ENCODE results near the gene GIPC3.
A peak's percentile ranks its signal among the peaks of the same experiment; 100 is the strongest.

Gene GIPC3

DNA sequence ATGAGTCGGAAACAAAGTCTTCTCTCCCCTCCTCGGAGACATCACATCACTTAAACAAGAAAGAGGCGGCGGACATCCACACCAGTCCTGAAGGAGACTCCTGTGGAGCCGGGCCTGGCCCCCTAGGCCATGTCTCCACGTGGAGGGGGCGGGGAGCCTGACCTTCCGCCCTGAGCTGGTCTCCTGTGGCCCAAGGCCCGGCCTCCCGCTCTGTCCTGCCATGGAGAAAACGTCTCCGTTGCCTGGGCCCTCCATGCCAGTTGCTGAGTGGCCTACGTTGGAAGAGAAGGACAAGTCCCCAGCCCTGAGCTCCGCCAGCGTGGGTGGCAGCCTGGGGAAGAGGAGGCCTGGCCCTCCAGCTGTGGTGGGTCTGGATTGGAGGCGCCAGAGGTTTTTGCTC is 46.8 kb downstream of the GIPC3 start:
- intact Hi-C loops (cut with micrococcal nuclease) = no loop called here

DNA sequence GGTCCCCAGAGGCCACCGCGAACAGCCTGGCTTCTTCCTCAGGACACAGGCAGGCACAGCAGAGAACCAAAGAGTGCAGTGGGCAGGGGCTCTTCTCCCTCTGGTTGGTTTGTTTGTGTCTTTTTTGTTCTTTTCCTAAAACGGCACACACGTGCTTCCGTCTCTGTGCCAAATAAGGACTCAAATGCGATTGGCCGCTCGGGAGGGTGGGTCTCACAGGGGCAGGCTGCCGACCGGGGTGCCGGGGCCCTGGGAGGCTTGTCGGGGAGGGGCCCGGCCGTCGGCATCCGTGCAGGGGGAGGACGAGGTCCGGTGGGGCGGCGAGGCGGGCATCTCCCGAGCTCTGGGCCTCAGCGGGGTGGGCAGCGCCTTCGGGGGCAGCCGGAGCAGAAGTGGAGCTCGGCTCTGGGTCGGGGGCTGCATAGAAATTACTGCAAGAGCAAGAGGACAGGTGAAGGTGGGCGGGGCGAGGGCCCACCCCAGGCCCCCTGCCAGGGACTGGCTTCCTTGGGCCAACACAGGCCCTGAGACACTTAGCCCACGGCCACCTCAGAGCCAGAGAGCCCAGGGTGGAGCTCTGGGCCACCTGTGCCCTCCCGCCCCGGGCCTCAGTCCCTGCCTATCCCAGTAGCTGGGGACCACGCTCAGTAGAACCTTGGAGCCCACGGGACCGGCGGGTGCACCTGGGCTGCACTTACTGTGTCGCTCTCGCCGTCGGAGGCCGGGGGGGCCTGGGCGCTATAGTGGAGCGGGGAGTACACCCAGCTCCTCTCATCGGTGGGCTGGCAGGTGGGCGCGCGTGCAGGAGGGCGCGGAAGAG is 47.7 kb downstream of the GIPC3 start:
- Mint-ChIP-seq H3K9me3 (no peaks in the 10 kb centered on the region), H3K36me3 (ENCODE audit: low read depth) (peaks cover 84% of the 10 kb centered on the region), H3K4me1 (ENCODE audit: low read depth) (no peaks in the 10 kb centered on the region), H3K27me3 (no peaks in the 10 kb centered on the region), H3K27ac (no peak overlapping the region), H3K4me3 (no peak overlapping the region)
- intact Hi-C loops (cut with micrococcal nuclease) = no loop called here

More for the DNA sequence above, 46.8 kb downstream of the GIPC3 start:
- no peaks in the 10 kb centered on the region for H3K9me3 Mint-ChIP-seq
- no peaks in the 10 kb centered on the region for H3K27me3 Mint-ChIP-seq
- no peak overlapping the region for H3K4me3 Mint-ChIP-seq
- H3K4me1 Mint-ChIP-seq (ENCODE audit: low read depth) = peaks cover 3% of the 10 kb centered on the region
- peaks cover 75% of the 10 kb centered on the region for H3K36me3 Mint-ChIP-seq (ENCODE audit: low read depth)
- no peak overlapping the region for H3K27ac Mint-ChIP-seq

DNA sequence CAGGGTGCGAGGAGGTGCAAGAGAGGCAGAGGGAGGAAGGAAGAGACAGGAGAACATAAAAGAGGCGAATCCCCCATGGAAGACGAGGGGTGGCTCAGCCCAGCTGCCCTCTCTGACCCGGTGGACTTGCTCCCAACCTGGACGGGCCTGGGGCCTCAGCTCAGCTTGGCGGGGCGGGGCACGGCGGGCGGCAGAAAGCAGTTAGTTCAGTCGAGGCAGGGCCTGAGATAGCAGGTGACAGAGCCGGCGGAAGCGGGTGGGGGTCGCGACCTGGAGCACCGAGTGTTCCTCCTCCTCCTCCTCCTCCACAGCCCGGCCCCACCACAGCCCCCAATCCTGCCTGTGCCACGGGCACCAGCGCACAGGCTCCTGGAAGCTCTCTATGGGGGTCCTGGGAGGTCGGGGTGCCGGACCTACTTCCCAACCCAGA is 48.3 kb downstream of the GIPC3 start:
- H3K36me3 Mint-ChIP-seq (ENCODE audit: low read depth) = peaks cover 90% of the 10 kb centered on the region

DNA sequence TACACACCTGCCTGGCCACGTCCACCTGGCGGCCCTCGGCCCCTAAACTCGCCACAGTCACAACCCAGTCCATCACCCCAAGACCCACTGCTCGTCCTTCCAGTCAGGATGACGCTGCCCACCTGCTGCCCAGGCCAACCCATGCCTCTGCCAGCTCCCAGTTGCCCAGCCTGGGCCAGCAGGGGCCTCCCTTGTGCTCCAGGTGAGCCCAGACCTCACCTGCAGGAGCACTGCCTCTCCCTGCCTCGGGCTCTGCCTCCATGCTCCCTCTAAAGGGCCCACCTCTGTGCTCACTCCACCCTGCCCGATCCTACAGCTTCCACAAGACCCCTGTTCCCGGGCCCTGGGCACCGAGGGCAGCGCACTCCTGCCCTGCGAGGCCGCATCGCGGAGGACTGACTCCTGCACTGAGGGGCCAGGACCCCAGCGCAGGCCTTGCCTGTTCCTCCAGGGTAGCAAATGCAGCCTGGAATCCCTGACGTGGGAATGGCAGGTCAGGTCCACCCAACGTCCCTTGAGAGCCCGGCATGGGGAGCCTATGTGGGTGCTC is 49.3 kb downstream of the GIPC3 start:
- Mint-ChIP-seq H3K27ac (no peak overlapping the region), H3K36me3 (ENCODE audit: low read depth) (peaks cover 100% of the 10 kb centered on the region), H3K27me3 (no peaks in the 10 kb centered on the region), H3K4me1 (ENCODE audit: low read depth) (no peaks in the 10 kb centered on the region), H3K4me3 (no peak overlapping the region), H3K9me3 (no peaks in the 10 kb centered on the region)
- intact Hi-C loops (cut with micrococcal nuclease) = no loop called here

More for the DNA sequence above, 48.3 kb downstream of the GIPC3 start:
- Mint-ChIP-seq H3K27ac (no peak overlapping the region), H3K4me1 (ENCODE audit: low read depth) (no peaks in the 10 kb centered on the region), H3K9me3 (no peaks in the 10 kb centered on the region), H3K27me3 (no peaks in the 10 kb centered on the region), H3K4me3 (no peak overlapping the region)
- intact Hi-C loops (cut with micrococcal nuclease) = no loop called here

DNA sequence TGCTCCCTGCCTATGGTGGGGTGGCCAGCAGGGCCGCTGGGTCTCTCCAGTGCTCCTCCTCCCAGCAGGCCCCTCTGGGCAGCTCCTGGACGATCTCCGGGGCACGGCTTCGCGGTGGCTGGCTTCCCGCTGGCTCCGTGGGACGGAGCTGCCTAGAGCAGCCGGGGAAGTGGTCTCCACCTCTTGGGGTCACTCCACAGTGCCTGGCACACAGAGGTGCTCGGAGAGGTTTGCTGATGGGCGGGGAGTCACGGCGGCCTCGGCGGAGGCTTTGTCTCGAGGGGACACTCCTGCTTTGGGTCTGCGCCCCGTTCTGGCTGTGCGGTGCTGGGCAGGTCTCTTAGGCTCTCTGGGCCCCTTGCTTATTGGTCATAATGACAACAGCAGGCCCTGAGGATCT is 51.2 kb downstream of the GIPC3 start:
- H3K4me3 Mint-ChIP-seq = no peak overlapping the region
- peaks cover 100% of the 10 kb centered on the region for H3K36me3 Mint-ChIP-seq (ENCODE audit: low read depth)
- no peaks in the 10 kb centered on the region for H3K27me3 Mint-ChIP-seq
- no peak overlapping the region for H3K27ac Mint-ChIP-seq
- no peaks in the 10 kb centered on the region for H3K9me3 Mint-ChIP-seq
- intact Hi-C loops (cut with micrococcal nuclease) = no loop called here
- no peaks in the 10 kb centered on the region for H3K4me1 Mint-ChIP-seq (ENCODE audit: low read depth)

DNA sequence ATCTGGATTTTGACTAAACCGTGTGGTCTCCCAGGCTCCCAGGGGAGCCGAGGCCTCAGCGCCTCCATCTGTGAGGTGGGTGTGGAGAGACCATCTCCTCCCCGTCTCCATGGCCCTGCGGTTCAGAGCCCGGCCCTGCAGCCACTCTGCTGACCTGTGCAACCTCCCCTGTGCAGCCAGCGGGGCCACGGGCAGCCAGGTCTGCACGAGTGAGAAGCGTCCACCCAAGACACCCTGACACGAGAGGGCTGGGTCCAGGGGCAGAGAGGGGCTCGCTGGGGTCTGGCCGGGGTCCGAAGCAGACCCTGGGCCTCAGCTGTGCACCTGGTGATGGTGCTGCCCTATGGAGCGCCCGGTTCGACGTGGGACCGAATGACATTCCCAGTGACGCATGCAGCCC is 51.7 kb downstream of the GIPC3 start:
- Mint-ChIP-seq H3K9me3 (no peaks in the 10 kb centered on the region), H3K27me3 (no peaks in the 10 kb centered on the region), H3K36me3 (ENCODE audit: low read depth) (peaks cover 100% of the 10 kb centered on the region), H3K27ac (no peak overlapping the region), H3K4me3 (no peak overlapping the region), H3K4me1 (ENCODE audit: low read depth) (no peaks in the 10 kb centered on the region)
- intact Hi-C loops (cut with micrococcal nuclease) = no loop called here

DNA sequence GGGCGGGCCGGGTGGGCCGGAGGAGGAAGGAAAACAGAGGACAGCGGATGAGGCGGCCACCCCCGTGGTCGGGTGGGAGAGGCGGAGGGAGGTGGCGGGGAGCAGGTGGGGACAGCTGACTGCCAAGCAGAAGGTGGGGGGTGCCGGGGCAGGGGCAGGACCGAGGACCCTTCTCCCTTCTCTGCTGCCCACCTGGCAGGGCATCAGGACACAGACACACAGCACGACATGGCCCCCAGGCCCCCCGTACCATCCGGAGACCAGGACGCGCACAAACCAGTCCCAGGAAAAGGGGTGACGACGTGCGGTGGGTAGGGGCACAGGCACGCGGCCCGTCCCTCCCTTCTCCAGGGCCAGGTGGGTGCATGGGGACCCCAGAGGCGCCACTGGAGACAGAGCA is 52.3 kb downstream of the GIPC3 start:
- Mint-ChIP-seq H3K4me1 (ENCODE audit: low read depth) (peaks cover 6% of the 10 kb centered on the region), H3K36me3 (ENCODE audit: low read depth) (peaks cover 100% of the 10 kb centered on the region), H3K4me3 (no peak overlapping the region), H3K9me3 (no peaks in the 10 kb centered on the region), H3K27me3 (no peaks in the 10 kb centered on the region), H3K27ac (no peak overlapping the region)
- intact Hi-C loops (cut with micrococcal nuclease) = no loop called here

DNA sequence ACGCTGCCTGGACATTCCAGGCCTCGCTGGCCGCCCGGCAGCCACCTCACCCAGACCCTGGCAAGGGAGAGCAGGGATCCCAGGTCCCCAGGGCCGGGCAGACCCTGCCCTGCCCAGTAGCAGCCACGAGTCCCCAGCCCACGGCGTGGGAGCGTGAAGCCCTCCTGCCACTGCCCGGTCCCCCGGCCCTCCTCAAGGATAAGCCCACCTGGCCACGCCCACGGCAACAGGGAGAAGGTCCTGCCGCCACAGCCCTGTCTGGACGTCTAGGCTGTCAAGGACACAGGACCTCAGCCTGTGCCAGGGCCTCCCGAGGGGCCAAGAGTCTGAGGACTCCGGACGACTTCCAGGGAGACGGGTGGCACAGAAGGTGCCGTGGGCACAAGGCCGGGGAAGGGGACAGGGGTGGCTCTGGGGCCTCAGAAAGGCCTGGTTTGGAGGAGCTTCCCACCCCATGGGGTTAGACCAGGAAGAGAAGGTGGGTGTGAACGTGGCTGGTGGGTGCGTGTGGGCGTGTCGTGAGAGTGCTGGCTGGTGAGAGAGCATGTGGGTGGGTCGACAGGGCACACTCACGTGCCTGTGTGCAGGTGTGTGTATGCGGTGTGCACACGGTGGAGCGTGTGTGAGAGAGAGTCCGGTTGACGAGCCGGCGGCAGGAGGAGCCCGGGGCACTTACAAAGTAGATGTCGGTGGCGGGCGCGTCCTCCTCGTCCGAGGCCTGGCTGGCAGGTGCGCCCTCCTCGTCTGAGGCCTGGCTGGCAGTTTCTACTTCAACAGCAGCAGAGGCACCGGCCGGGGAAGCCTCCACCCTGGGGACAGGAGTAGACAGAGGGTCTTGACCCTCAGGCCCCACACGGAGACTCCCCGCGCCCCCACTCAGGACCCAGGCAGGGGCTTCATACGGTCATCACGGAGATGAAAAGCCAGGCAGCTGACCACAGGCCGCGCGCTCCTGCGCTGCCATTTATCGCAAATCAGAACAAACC is 53.2 kb downstream of the GIPC3 start:
- Mint-ChIP-seq H3K27me3 (no peaks in the 10 kb centered on the region), H3K9me3 (no peaks in the 10 kb centered on the region), H3K27ac (no peak overlapping the region), H3K4me3 (no peak overlapping the region), H3K36me3 (ENCODE audit: low read depth) (peaks cover 100% of the 10 kb centered on the region), H3K4me1 (ENCODE audit: low read depth) (peaks cover 14% of the 10 kb centered on the region)
- intact Hi-C loops (cut with micrococcal nuclease) = no loop called here

DNA sequence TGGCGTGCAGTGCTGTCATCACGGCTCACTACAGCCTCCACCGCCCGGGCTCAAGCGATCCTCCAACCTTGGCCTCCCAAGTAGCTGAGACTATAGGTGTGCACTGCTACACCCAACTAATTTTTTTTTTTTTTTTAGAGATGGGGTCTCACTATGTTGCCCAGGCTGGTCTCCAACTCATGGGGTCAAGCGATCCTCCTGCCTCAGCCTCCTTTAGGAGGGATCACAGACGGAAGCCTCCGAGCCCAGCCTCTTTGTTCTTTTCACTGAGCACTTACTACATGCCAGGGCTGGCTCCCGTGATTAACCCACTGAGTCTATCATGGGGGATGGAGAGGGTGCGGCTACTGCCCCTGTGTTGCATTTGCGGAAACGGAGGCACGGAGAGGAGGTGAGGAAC is 54.2 kb downstream of the GIPC3 start:
- intact Hi-C loops (cut with micrococcal nuclease) = no loop called here
- no peaks in the 10 kb centered on the region for H3K27me3 Mint-ChIP-seq
- H3K4me3 Mint-ChIP-seq = no peak overlapping the region
- no peaks in the 10 kb centered on the region for H3K9me3 Mint-ChIP-seq
- H3K36me3 Mint-ChIP-seq (ENCODE audit: low read depth) = peaks cover 100% of the 10 kb centered on the region
- no peak overlapping the region for H3K27ac Mint-ChIP-seq
- H3K4me1 Mint-ChIP-seq (ENCODE audit: low read depth) = peaks cover 14% of the 10 kb centered on the region

DNA sequence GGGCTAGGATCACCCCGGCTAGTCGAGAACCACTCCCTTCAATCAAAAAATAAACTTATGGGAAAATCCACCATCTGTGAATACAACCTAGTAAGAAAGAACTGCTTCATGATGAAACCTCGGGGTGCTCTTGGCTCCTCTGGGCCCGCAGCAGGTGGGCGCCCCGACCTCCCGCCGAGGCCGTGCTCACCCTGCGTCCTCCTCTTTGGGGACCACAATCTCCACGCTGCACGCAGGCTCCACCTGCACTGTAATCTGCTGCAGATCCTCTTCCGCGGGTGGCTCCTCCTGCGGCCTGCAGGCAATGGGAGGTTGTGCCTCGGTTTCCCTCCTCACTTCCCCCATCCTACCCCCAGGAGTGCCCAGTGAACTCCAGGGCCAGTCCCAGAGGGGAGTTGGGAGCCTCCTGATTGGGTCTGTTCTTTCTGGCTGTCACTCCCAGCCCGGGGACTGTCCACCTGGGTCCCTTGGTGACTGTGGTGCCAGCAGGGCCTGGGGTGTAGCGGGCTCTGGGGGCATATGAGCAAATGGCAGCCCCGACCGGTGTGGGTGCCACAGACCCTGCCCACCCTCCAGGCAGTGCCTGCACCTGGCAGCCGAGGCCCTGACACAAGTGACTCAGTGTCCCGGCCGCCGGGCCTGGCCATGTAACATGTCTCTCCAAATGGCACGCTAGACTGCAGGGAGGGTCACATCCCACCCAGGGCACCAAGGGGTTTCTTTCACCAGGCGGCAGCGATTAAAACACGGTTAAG is 56.4 kb downstream of the GIPC3 start:
- Mint-ChIP-seq H3K27ac (no peak overlapping the region), H3K9me3 (no peaks in the 10 kb centered on the region), H3K36me3 (ENCODE audit: low read depth) (peaks cover 100% of the 10 kb centered on the region), H3K4me3 (no peak overlapping the region), H3K4me1 (ENCODE audit: low read depth) (peaks cover 14% of the 10 kb centered on the region), H3K27me3 (no peaks in the 10 kb centered on the region)
- intact Hi-C loops (cut with micrococcal nuclease) = no loop called here

DNA sequence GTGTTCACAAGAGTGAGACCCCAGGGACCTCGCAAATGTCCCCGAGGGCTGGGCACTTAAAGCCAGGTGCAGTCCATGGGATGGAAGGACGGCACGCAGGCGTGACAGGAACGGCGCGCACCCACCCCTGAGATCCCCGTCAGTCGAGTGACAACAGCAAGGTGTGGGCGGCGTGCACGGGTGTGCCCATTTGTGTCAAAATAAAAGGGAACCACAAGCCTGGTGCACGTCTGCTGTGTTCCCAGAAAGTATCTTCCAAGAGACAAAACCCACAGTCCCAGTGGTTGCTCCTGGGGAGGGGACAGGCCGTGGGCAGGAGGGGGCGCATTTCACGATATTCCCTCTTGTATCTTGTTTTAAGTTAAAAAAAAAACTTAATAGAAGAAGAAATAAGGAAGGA is 57.0 kb downstream of the GIPC3 start:
- no peaks in the 10 kb centered on the region for H3K27me3 Mint-ChIP-seq
- no peak overlapping the region for H3K4me3 Mint-ChIP-seq
- peaks cover 14% of the 10 kb centered on the region for H3K4me1 Mint-ChIP-seq (ENCODE audit: low read depth)
- intact Hi-C loops (cut with micrococcal nuclease) = no loop called here
- H3K9me3 Mint-ChIP-seq = no peaks in the 10 kb centered on the region
- H3K36me3 Mint-ChIP-seq (ENCODE audit: low read depth) = peaks cover 100% of the 10 kb centered on the region
- peak overlapping the region; percentile 12 for H3K27ac Mint-ChIP-seq

All from dendritic cell treated with granulocyte-macrophage colony-stimulating factor and Interleukin-4, amounts not matched to agents 40 ng/mL and 50 ng/mL, for 4 days (primary cell).